Keratinocyte (primary cell): Measurements from ENCODE around the gene ACYP2.

ENCODE experiments used
- EZH2 ChIP-seq: IDR thresholded peaks from one replicate; pipeline ENCODE4 v1.6.1; 2012; ENCODE audit warnings: inconsistent platforms, mild to moderate bottlenecking, low read length, moderate library complexity
- TF ChIP-seq, protein P1 (sequence below), 3 experiments: IDR thresholded peaks in 1 of 3; conservative IDR thresholded peaks in 1 of 3; optimal IDR thresholded peaks in 1 of 3; 2 replicates in 2 of 3; 3 replicates in 1 of 3; pipeline versions ENCODE3 to v1.5.1; 2011; ENCODE audit warnings: low read length in 3 of 3, mild to moderate bottlenecking in 3 of 3, moderate library complexity in 2 of 3, control low read depth in 1 of 3, inconsistent platforms in 1 of 3; ENCODE audit not compliant: insufficient read depth in 2 of 3; ENCODE audit errors: extremely low read depth in 1 of 3

GRCh38 chr2:54318821-54319220 is 203.4 kb downstream of the ACYP2 start:
- TF ChIP-seq, protein P1, sequence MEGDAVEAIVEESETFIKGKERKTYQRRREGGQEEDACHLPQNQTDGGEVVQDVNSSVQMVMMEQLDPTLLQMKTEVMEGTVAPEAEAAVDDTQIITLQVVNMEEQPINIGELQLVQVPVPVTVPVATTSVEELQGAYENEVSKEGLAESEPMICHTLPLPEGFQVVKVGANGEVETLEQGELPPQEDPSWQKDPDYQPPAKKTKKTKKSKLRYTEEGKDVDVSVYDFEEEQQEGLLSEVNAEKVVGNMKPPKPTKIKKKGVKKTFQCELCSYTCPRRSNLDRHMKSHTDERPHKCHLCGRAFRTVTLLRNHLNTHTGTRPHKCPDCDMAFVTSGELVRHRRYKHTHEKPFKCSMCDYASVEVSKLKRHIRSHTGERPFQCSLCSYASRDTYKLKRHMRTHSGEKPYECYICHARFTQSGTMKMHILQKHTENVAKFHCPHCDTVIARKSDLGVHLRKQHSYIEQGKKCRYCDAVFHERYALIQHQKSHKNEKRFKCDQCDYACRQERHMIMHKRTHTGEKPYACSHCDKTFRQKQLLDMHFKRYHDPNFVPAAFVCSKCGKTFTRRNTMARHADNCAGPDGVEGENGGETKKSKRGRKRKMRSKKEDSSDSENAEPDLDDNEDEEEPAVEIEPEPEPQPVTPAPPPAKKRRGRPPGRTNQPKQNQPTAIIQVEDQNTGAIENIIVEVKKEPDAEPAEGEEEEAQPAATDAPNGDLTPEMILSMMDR (optimal IDR thresholded peaks at IDR 0.05 in 1 of 3, IDR thresholded peaks at IDR 0.05 in 1 of 3, conservative IDR thresholded peaks at IDR 0.05 in 1 of 3; ENCODE audit: extremely low read depth in 1 of 3, insufficient read depth in 2 of 3, low read length in 3 of 3), result no peak
- no peak for TF ChIP-seq EZH2
